H1 (cell line): ENCODE data around the gene DYNC1H1. TPM values are rescaled to one million over a fixed set of nuclear protein-coding genes. Genes with fewer than 3 reads are reported as not detected.

Experiments
- CTCF ChIA-PET: fragments of 300-600 bp; sonication (Branson Sonifier 250); formaldehyde crosslinking; loops from one replicate; lab custom pipeline; 2021; ENCODE audit not compliant: partially characterized antibody; lab: Charles Lee
- POLR2A ChIA-PET: fragments of 300-600 bp; sonication (Branson Sonifier 250); formaldehyde crosslinking; loops from one replicate; lab custom pipeline; 2021; ENCODE audit warnings: inconsistent platforms; ENCODE audit not compliant: partially characterized antibody; lab: Charles Lee
- DNase-seq, 2 experiments: peaks; one replicate each; pipeline versions ENCODE4 v3.0.0 to v3.0.0-alpha.2; 2010 to 2022; ENCODE audit warnings: low spot score in 2 of 2, low read depth in 1 of 2, mixed read lengths in 1 of 2
- FAIRE-seq: peaks from 2 replicates; lab custom pipeline; 2011; peaks lifted over from hg19 to GRCh38; lab: Jason Lieb, UNC
- H2AFZ ChIP-seq: 2 replicates; pipeline ENCODE4 v1.8.1; 2012; ENCODE audit warnings: low read length, inconsistent platforms
- H2AK5ac ChIP-seq: 2 replicates; pipeline ENCODE4 v1.6.1; 2013; ENCODE audit warnings: low read depth, low read length
- H2BK120ac ChIP-seq: replicated peaks from 2 replicates; pipeline ENCODE3; 2013; ENCODE audit warnings: low read depth, low read length, inconsistent platforms
- H2BK12ac ChIP-seq: 2 replicates; pipeline ENCODE4 v1.6.1; 2013; ENCODE audit warnings: low read depth, low read length
- H2BK15ac ChIP-seq: 2 replicates; pipeline ENCODE4 v1.6.1; 2013; ENCODE audit warnings: low read length
- H2BK20ac ChIP-seq: 2 replicates; pipeline ENCODE4 v1.6.1; 2013; ENCODE audit warnings: low read length
- H2BK5ac ChIP-seq: 2 replicates; pipeline ENCODE4 v1.6.1; 2013; ENCODE audit warnings: low read depth, low read length
- H3K14ac ChIP-seq: 2 replicates; pipeline ENCODE4 v1.6.1; 2013; ENCODE audit warnings: inconsistent platforms; ENCODE audit not compliant: insufficient read length
- H3K18ac ChIP-seq: 2 replicates; pipeline ENCODE4 v1.6.1; 2013; ENCODE audit warnings: low read length; ENCODE audit errors: extremely low read depth
- H3K23ac ChIP-seq: 2 replicates; pipeline ENCODE4 v1.6.1; 2013; ENCODE audit warnings: inconsistent platforms; ENCODE audit not compliant: insufficient read length
- H3K23me2 ChIP-seq: 2 replicates; pipeline ENCODE4 v1.6.1; 2013; ENCODE audit warnings: low read depth, low read length
- H3K27ac ChIP-seq: 2 replicates; pipeline ENCODE4 v1.6.1; 2011; ENCODE audit warnings: low read depth, low read length, inconsistent platforms
- H3K27me3 ChIP-seq, 4 experiments: replicated peaks in 1 of 4; 1 replicate in 1 of 4; 2 replicates in 3 of 4; pipeline versions ENCODE4 v1.6.1 to v1.8.1; 2011 to 2013; ENCODE audit warnings: low read length in 3 of 4, mild to moderate bottlenecking in 3 of 4, inconsistent platforms in 2 of 4, mixed read lengths in 2 of 4, moderate library complexity in 1 of 4; ENCODE audit not compliant: control insufficient read depth in 3 of 4, insufficient read depth in 3 of 4; ENCODE audit errors: extremely low read depth in 1 of 4
- H3K36me3 ChIP-seq, 4 experiments: 2 replicates each; pipeline versions ENCODE4 v1.6.1 to v1.8.1; 2011 to 2013; ENCODE audit warnings: mild to moderate bottlenecking in 4 of 4, low read length in 3 of 4, moderate library complexity in 2 of 4, control low read depth in 1 of 4, inconsistent platforms in 1 of 4; ENCODE audit not compliant: insufficient read depth in 4 of 4, control insufficient read depth in 2 of 4
- H3K4ac ChIP-seq: replicated peaks from 2 replicates; pipeline ENCODE3; 2013; ENCODE audit warnings: low read length, low read depth, mixed read lengths, inconsistent platforms; ENCODE audit not compliant: insufficient read length
- H3K4me1 ChIP-seq, 4 experiments: replicated peaks in 1 of 4; 1 replicate in 1 of 4; 2 replicates in 3 of 4; pipeline versions ENCODE4 v1.6.1 to v1.8.1; 2011 to 2013; ENCODE audit warnings: low read length in 3 of 4, inconsistent platforms in 2 of 4, mixed read lengths in 1 of 4; ENCODE audit not compliant: insufficient read depth in 4 of 4, control insufficient read depth in 3 of 4
- H3K4me2 ChIP-seq, 2 experiments: 2 replicates each; pipeline versions ENCODE4 v1.6.1 to v1.8.1; 2011 to 2013; ENCODE audit warnings: low read depth in 2 of 2, low read length in 2 of 2, control low read depth in 1 of 2, inconsistent platforms in 1 of 2, mild to moderate bottlenecking in 1 of 2; ENCODE audit not compliant: insufficient read depth in 1 of 2
- H3K4me3 ChIP-seq, 4 experiments: fragments of 200-600, 300-600 bp in 1 of 4; sonication (generic), shearing (Covaris generic), sonication (Bioruptor Twin) in 1 of 4; 2 replicates each; pipeline versions ENCODE4 v1.5.1 to v1.8.1; 2011 to 2016; ENCODE audit warnings: low read length in 4 of 4, low read depth in 3 of 4, control low read depth in 2 of 4, inconsistent platforms in 2 of 4, mild to moderate bottlenecking in 2 of 4, mixed read lengths in 1 of 4, moderate library complexity in 1 of 4; ENCODE audit not compliant: insufficient read depth in 2 of 4; ENCODE audit errors: extremely low read depth in 1 of 4
- H3K56ac ChIP-seq: replicated peaks from 2 replicates; pipeline ENCODE3; 2013; ENCODE audit warnings: low read depth, mild to moderate bottlenecking, mixed read lengths, low read length, inconsistent platforms; ENCODE audit not compliant: insufficient read length
- H3K79me1 ChIP-seq: 2 replicates; pipeline ENCODE4 v1.6.1; 2013; ENCODE audit warnings: low read depth, low read length, control low read depth
- H3K79me2 ChIP-seq, 2 experiments: 2 replicates each; pipeline versions ENCODE4 v1.6.1 to v1.8.1; 2012 to 2013; ENCODE audit warnings: low read length in 2 of 2, mild to moderate bottlenecking in 2 of 2, inconsistent platforms in 1 of 2; ENCODE audit not compliant: insufficient read depth in 2 of 2, control insufficient read depth in 1 of 2
- H3K9ac ChIP-seq, 4 experiments: replicated peaks in 1 of 4; 1 replicate in 1 of 4; 2 replicates in 3 of 4; pipeline versions ENCODE4 v1.6.1 to v1.8.1; 2011 to 2013; ENCODE audit warnings: low read depth in 3 of 4, low read length in 3 of 4, control low read depth in 2 of 4, mild to moderate bottlenecking in 2 of 4, moderate library complexity in 2 of 4, inconsistent platforms in 1 of 4; ENCODE audit errors: extremely low read depth in 1 of 4
- H3K9me3 ChIP-seq, 2 experiments: 2 replicates each; pipeline versions ENCODE4 v1.6.1 to v1.8.1; 2012 to 2013; ENCODE audit warnings: mild to moderate bottlenecking in 2 of 2, moderate library complexity in 2 of 2, control low read depth in 1 of 2, inconsistent platforms in 1 of 2, low read depth in 1 of 2, low read length in 1 of 2, mixed read lengths in 1 of 2; ENCODE audit not compliant: insufficient read depth in 2 of 2
- H4K20me1 ChIP-seq, 2 experiments: replicated peaks in 1 of 2; 2 replicates each; pipeline versions ENCODE3 to v1.8.1; 2011 to 2013; ENCODE audit warnings: inconsistent platforms in 2 of 2, low read length in 2 of 2, mild to moderate bottlenecking in 1 of 2; ENCODE audit not compliant: insufficient read depth in 2 of 2, control insufficient read depth in 1 of 2
- H4K5ac ChIP-seq: 2 replicates; pipeline ENCODE4 v1.6.1; 2013; ENCODE audit warnings: low read length, low read depth, mixed read lengths, inconsistent platforms; ENCODE audit not compliant: insufficient read length
- H4K8ac ChIP-seq: 2 replicates; pipeline ENCODE4 v1.8.0; 2013; ENCODE audit warnings: mild to moderate bottlenecking, moderate library complexity, low read length, inconsistent platforms; ENCODE audit not compliant: insufficient read depth; ENCODE audit errors: extremely low read depth
- H4K91ac ChIP-seq: replicated peaks from 2 replicates; pipeline ENCODE3; 2013; ENCODE audit warnings: low read length, mixed read lengths, inconsistent platforms; ENCODE audit not compliant: insufficient read length
- CBX8 ChIP-seq: fragments of 300-800, 300-1000 bp; sonication (generic); IDR thresholded peaks from 2 replicates; pipeline ENCODE4 v1.7.1; 2016; ENCODE audit warnings: low read depth, low read length, borderline replicate concordance
- CHD2 ChIP-seq: IDR thresholded peaks from 2 replicates; pipeline ENCODE4 v1.6.1; 2012; ENCODE audit warnings: low read length, improper control_type of control experiment
- CREB1 ChIP-seq: IDR thresholded peaks from 2 replicates; pipeline ENCODE4 v1.6.1; 2012; ENCODE audit warnings: inconsistent platforms
- EZH2 ChIP-seq: fragments of 200-600 bp; sonication (generic); IDR thresholded peaks from 2 replicates; pipeline ENCODE4 v1.7.1; 2012; ENCODE audit warnings: low read depth, mild to moderate bottlenecking, moderate library complexity, low read length, inconsistent platforms; ENCODE audit not compliant: severe bottlenecking
- GTF2F1 ChIP-seq: IDR thresholded peaks from 2 replicates; pipeline ENCODE4 v1.6.1; 2012; ENCODE audit warnings: low read depth, low read length, improper control_type of control experiment, borderline replicate concordance
- JUND ChIP-seq: IDR thresholded peaks from 2 replicates; pipeline ENCODE4 v1.6.1; 2011; ENCODE audit warnings: mild to moderate bottlenecking, improper control_type of control experiment, low read length
- POU5F1 ChIP-seq: IDR thresholded peaks from 2 replicates; pipeline ENCODE4 v1.6.1; 2011; ENCODE audit warnings: low read depth, mild to moderate bottlenecking, low read length, moderate library complexity
- RFX5 ChIP-seq: IDR thresholded peaks from 2 replicates; pipeline ENCODE4 v1.6.1; 2011; ENCODE audit warnings: low read depth, low read length, improper control_type of control experiment, borderline replicate concordance
- SUZ12 ChIP-seq: fragments of 200-600 bp; sonication (generic); IDR thresholded peaks from 2 replicates; pipeline ENCODE4 v1.6.1; 2012; ENCODE audit warnings: mild to moderate bottlenecking, inconsistent platforms, low read length, moderate library complexity, mixed read lengths
- WGBS, 2 experiments: shearing (Covaris generic) in 1 of 2; methylation state at CpG; one replicate each; pipeline versions ENCODE4 v1.1.6 to v1.1.7; 2013 to 2015; ENCODE audit warnings: low lambda C conversion rate in 2 of 2, mixed read lengths in 2 of 2, inconsistent platforms in 1 of 2, low coverage in 1 of 2, missing lambda C conversion rate in 1 of 2; ENCODE audit not compliant: insufficient replicate concordance in 2 of 2, insufficient coverage in 1 of 2, insufficient read length in 1 of 2; ENCODE audit errors: extremely low coverage in 1 of 2, missing lambda C conversion rate in 1 of 2; 5-methylcytosine and 5-hydroxymethylcytosine counted together
- polyA plus RNA-seq, 7 experiments: library from polyadenylated mRNA; depleted of rRNA in 3 of 7; stranded (reverse) in 5 of 7; unstranded in 2 of 7; fragments of >200 nt in 5 of 7; fragments of 200-250 nt in 2 of 7; gene quantifications; 1 replicate in 5 of 7; 2 replicates in 1 of 7; 4 replicates in 1 of 7; pipeline versions ENCODE4 v1.2.1 to v1.2.3, GENCODE V29; 2011 to 2013; ENCODE audit warnings: missing spikeins in 2 of 7, mixed read lengths in 2 of 7
- total RNA-seq: library from RNA; stranded (reverse); fragmentation: NEBNext Ultra II Directional; extraction: Animal tissue kit (Norgen Biotek cat#: 25700); gene quantifications from 2 replicates; pipeline ENCODE4 v1.2.1, GENCODE V29; 2021

DYNC1H1 gene
- total and polyA plus RNA-seq, 2 of the 8 experiments (the other 6 are each of a cell fraction or from before 2014, with no cell fraction given), result 238 to 387 TPM

DNA sequence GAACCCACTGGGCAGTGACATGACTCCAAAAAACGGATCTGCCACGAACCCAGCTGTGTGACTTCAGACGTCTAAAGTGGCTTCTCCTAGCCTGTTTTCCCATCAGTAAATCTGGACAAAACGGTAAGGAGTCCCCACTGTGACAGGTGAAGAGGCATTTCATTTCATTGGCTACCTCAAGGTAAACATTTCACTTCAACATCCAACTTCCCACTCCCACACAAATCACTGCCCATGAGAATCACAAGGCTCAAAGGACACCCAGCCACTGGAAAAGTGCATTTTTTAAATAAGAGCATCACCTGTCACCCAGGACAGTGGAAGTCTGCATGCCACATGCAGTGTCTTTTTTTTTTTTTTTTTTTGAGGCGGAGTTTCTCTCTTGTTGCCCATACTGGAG lies 94.6 kb downstream of the DYNC1H1 start:
- no peak overlapping the region for H3K56ac ChIP-seq
- 0 out of 2 replicates have a peak, but pooled peaks cover 3% of the 10 kb centered on the region for H3K79me1 ChIP-seq
- no peak overlapping the region for H2AK5ac ChIP-seq
- no peak overlapping the region for H3K4me3 ChIP-seq
- no peak for FAIRE-seq
- no peak overlapping the region for H3K4ac ChIP-seq
- H3K36me3 ChIP-seq, result no peaks in the 10 kb centered on the region
- no peak overlapping the region for H2BK20ac ChIP-seq
- H3K18ac ChIP-seq, result no peak overlapping the region
- H4K91ac ChIP-seq, result no peak overlapping the region
- H4K8ac ChIP-seq, result no peak overlapping the region
- TF ChIP-seq POU5F1, result no peak
- no peak for TF ChIP-seq SUZ12
- no peak for TF ChIP-seq CREB1
- no peak for TF ChIP-seq RFX5
- TF ChIP-seq CBX8, result no peak
- no peak for TF ChIP-seq CHD2
- no peak for TF ChIP-seq EZH2
- TF ChIP-seq JUND, result no peak
- no peak for TF ChIP-seq GTF2F1
- TF ChIP-seq, all 59 proteins: peak for 0
- H3K14ac ChIP-seq, result no peak overlapping the region
- no peak overlapping the region for H3K4me2 ChIP-seq
- no peaks in the 10 kb centered on the region for H3K79me2 ChIP-seq
- ChIA-PET POLR2A (no interaction called here), CTCF (interaction anchor here (0.6 to 2.1 kb wide), 2 partner anchors 9 to 101 kb away, joined by 3 to 8 read pairs; no protein-coding TSS in a partner anchor)
- no peak overlapping the region for H2BK12ac ChIP-seq
- H3K23ac ChIP-seq, result no peak overlapping the region
- H3K9me3 ChIP-seq, result no peaks in the 10 kb centered on the region
- no peak for DNase-seq
- no peak overlapping the region for H3K27ac ChIP-seq
- no peak overlapping the region for H2BK120ac ChIP-seq
- H2BK5ac ChIP-seq, result no peak overlapping the region
- 80% methylated on average over 5 of the region's 5 CpGs; no CpG with 5 or more reads in 1 of the 2 experiments for WGBS, 2 experiments
- H2AFZ ChIP-seq, result no peak overlapping the region
- H3K4me1 ChIP-seq, result peaks cover 0 to 14% (median 5%) of the 10 kb centered on the region in 4 experiments; a peak in 5 of 7 replicates
- H2BK15ac ChIP-seq, result peak overlapping the region; percentile 67; the same call in 1 of the 2 replicates
- H3K27me3 ChIP-seq, result no peaks in the 10 kb centered on the region
- H4K5ac ChIP-seq, result no peak overlapping the region
- no peak overlapping the region for H3K9ac ChIP-seq
- H3K23me2 ChIP-seq, result no peaks in the 10 kb centered on the region; the same call in 1 of the 2 replicates
- peaks cover 0 to 4% of the 10 kb centered on the region in 2 experiments for H4K20me1 ChIP-seq
